Keratinocyte (primary cell): ENCODE data around the gene ATAD3A. TPM values are rescaled to one million over a fixed set of nuclear protein-coding genes. Genes with fewer than 3 reads are reported as not detected.

Experiments
- DNase-seq: peaks from one replicate; pipeline ENCODE4 v3.0.0-alpha.2; 2011; ENCODE audit warnings: low read depth, missing footprints, low spot score
- FAIRE-seq: peaks from 2 replicates; lab custom pipeline; 2011; peaks lifted over from hg19 to GRCh38; lab: Jason Lieb, UNC
- H2AFZ ChIP-seq: 2 replicates; pipeline ENCODE4 v1.6.0; 2012; ENCODE audit warnings: low read length, control low read depth, inconsistent platforms; ENCODE audit not compliant: control insufficient read depth
- H3K27ac ChIP-seq: 2 replicates; pipeline ENCODE4 v1.5.1; 2011; ENCODE audit warnings: low read length; ENCODE audit not compliant: control insufficient read depth, insufficient read depth
- H3K27me3 ChIP-seq: 3 replicates; pipeline ENCODE4 v1.6.0; 2011; ENCODE audit warnings: low read length; ENCODE audit not compliant: control insufficient read depth, insufficient read depth; ENCODE audit errors: extremely low read depth
- H3K36me3 ChIP-seq, 2 experiments: 2 replicates in 1 of 2; 3 replicates in 1 of 2; pipeline ENCODE4 v1.5.1; 2011; ENCODE audit warnings: low read length in 2 of 2, mild to moderate bottlenecking in 1 of 2; ENCODE audit not compliant: control insufficient read depth in 2 of 2, insufficient read depth in 2 of 2; ENCODE audit errors: extremely low read depth in 1 of 2
- H3K4me1 ChIP-seq: 3 replicates; pipeline ENCODE4 v1.5.1; 2011; ENCODE audit warnings: low read length; ENCODE audit not compliant: control insufficient read depth, insufficient read depth; ENCODE audit errors: extremely low read depth
- H3K4me2 ChIP-seq: 3 replicates; pipeline ENCODE4 v1.6.0; 2011; ENCODE audit warnings: low read depth, low read length; ENCODE audit not compliant: control insufficient read depth, insufficient read depth; ENCODE audit errors: extremely low read depth
- H3K4me3 ChIP-seq, 3 experiments: fragments of 200-600 bp in 1 of 3; sonication (generic) in 1 of 3; 2 replicates in 2 of 3; 3 replicates in 1 of 3; pipeline ENCODE4 v1.5.1; 2011 to 2016; ENCODE audit warnings: low read length in 3 of 3, mild to moderate bottlenecking in 3 of 3, control low read depth in 2 of 3, inconsistent platforms in 1 of 3, low read depth in 1 of 3, mixed read lengths in 1 of 3, mixed run types in 1 of 3, moderate library complexity in 1 of 3; ENCODE audit not compliant: control insufficient read depth in 2 of 3, insufficient read depth in 2 of 3; ENCODE audit errors: extremely low read depth in 1 of 3
- H3K79me2 ChIP-seq: 2 replicates; pipeline ENCODE4 v1.6.0; 2012; ENCODE audit warnings: low read length; ENCODE audit not compliant: control insufficient read depth, insufficient read depth
- H3K9ac ChIP-seq: 3 replicates; pipeline ENCODE4 v1.6.0; 2011; ENCODE audit warnings: low read length; ENCODE audit not compliant: control insufficient read depth, insufficient read depth; ENCODE audit errors: extremely low read depth
- H3K9me1 ChIP-seq: 3 replicates; pipeline ENCODE4 v1.6.0; 2011; ENCODE audit warnings: low read length; ENCODE audit not compliant: control insufficient read depth, insufficient read depth; ENCODE audit errors: extremely low read depth
- H3K9me3 ChIP-seq: 2 replicates; pipeline ENCODE4 v1.5.1; 2012; ENCODE audit warnings: low read depth, low read length; ENCODE audit not compliant: control insufficient read depth
- H4K20me1 ChIP-seq: 3 replicates; pipeline ENCODE4 v1.6.0; 2011; ENCODE audit warnings: low read length; ENCODE audit not compliant: control insufficient read depth, insufficient read depth; ENCODE audit errors: extremely low read depth
- CTCF ChIP-seq, 3 experiments: IDR thresholded peaks in 1 of 3; conservative IDR thresholded peaks in 1 of 3; optimal IDR thresholded peaks in 1 of 3; 2 replicates in 2 of 3; 3 replicates in 1 of 3; pipeline versions ENCODE3 to v1.5.1; 2011; ENCODE audit warnings: low read length in 3 of 3, mild to moderate bottlenecking in 3 of 3, moderate library complexity in 2 of 3, control low read depth in 1 of 3, inconsistent platforms in 1 of 3; ENCODE audit not compliant: insufficient read depth in 2 of 3; ENCODE audit errors: extremely low read depth in 1 of 3
- EZH2 ChIP-seq: IDR thresholded peaks from one replicate; pipeline ENCODE4 v1.6.1; 2012; ENCODE audit warnings: inconsistent platforms, mild to moderate bottlenecking, low read length, moderate library complexity
- dilution Hi-C: fragments of 300-500 bp; cut with MboI; formaldehyde crosslinking; loops from one replicate; pipeline ENCODE4 v1.7.0; 2020; ENCODE audit warnings: low sequenced_read_pairs; ENCODE audit not compliant: extremely low pct_ligation_motif_present
- polyA plus RNA-seq, 5 experiments: library from polyadenylated mRNA; depleted of rRNA in 3 of 5; stranded (reverse) in 3 of 5; stranded (forward) in 1 of 5; unstranded in 1 of 5; fragments of >200 nt; gene quantifications; 1 replicate in 1 of 5; 2 replicates in 3 of 5; 3 replicates in 1 of 5; pipeline versions ENCODE4 v1.2.1 to v1.2.3, GENCODE V29; 2011 to 2012; ENCODE audit warnings: missing spikeins in 2 of 5, low read depth in 1 of 5, low replicate concordance in 1 of 5

ATAD3A gene
- polyA plus RNA-seq, 1 donor (not counting 4 experiments of a cell fraction or from before 2014, with no cell fraction given) = 19.9 TPM

- H2AFZ ChIP-seq = no peak overlapping the region
- peaks cover 26 to 44% of the 10 kb centered on the region in 2 experiments for H3K36me3 ChIP-seq
- DNase-seq (no peak), FAIRE-seq (no peak)
- peaks cover 88% of the 10 kb centered on the region for H3K79me2 ChIP-seq
- H3K4me3 ChIP-seq = no peak overlapping the region
- H4K20me1 ChIP-seq = peaks cover 28% of the 10 kb centered on the region
- no peaks in the 10 kb centered on the region for H3K9me1 ChIP-seq
- dilution Hi-C loops = no loop called here
- no peaks in the 10 kb centered on the region for H3K9me3 ChIP-seq
- H3K4me2 ChIP-seq = no peak overlapping the region
- H3K4me1 ChIP-seq = no peaks in the 10 kb centered on the region
- H3K9ac ChIP-seq = no peak overlapping the region
- H3K27me3 ChIP-seq = no peaks in the 10 kb centered on the region
- no peak for TF ChIP-seq CTCF (optimal IDR thresholded peaks at IDR 0.05 in 1 of 3, IDR thresholded peaks at IDR 0.05 in 1 of 3, conservative IDR thresholded peaks at IDR 0.05 in 1 of 3; ENCODE audit: extremely low read depth in 1 of 3, insufficient read depth in 2 of 3, low read length in 3 of 3)
- TF ChIP-seq EZH2 = no peak
- no peak overlapping the region for H3K27ac ChIP-seq
These were observed 52.3 kb downstream of the ATAD3A start for GRCh38 chr1:1564268-1564667.

GRCh38 chr1:1565340-1565739 lies 53.4 kb downstream of the ATAD3A start:
- dilution Hi-C loops = no loop called here
- no peaks in the 10 kb centered on the region for H3K9me3 ChIP-seq
- no peak for TF ChIP-seq EZH2
- no peak for TF ChIP-seq CTCF (optimal IDR thresholded peaks at IDR 0.05 in 1 of 3, IDR thresholded peaks at IDR 0.05 in 1 of 3, conservative IDR thresholded peaks at IDR 0.05 in 1 of 3; ENCODE audit: extremely low read depth in 1 of 3, insufficient read depth in 2 of 3, low read length in 3 of 3)
- FAIRE-seq (no peak), DNase-seq (no peak)
- H3K9me1 ChIP-seq = no peaks in the 10 kb centered on the region
- no peaks in the 10 kb centered on the region for H3K4me1 ChIP-seq
- H3K79me2 ChIP-seq = peaks cover 91% of the 10 kb centered on the region
- H3K27me3 ChIP-seq = no peaks in the 10 kb centered on the region
- peaks cover 34% of the 10 kb centered on the region for H4K20me1 ChIP-seq
- no peak overlapping the region for H3K4me3 ChIP-seq
- H2AFZ ChIP-seq = no peak overlapping the region
- no peak overlapping the region for H3K9ac ChIP-seq
- H3K36me3 ChIP-seq = peaks cover 26 to 44% of the 10 kb centered on the region in 2 experiments
- no peak overlapping the region for H3K4me2 ChIP-seq
- no peak overlapping the region for H3K27ac ChIP-seq
